Loucy (cell line): ENCODE measurements around the gene PSMB2.

Experiments used
- H2AFZ ChIP-seq: fragments of 200-600 bp; sonication (generic); 2 replicates; pipeline ENCODE4 v1.6.0; 2016; ENCODE audit warnings: antibody characterized with exemption, mild to moderate bottlenecking, low read length, moderate library complexity
- H3F3A ChIP-seq: fragments of 200-600 bp; 2 replicates; pipeline ENCODE4 v1.6.0; 2016; ENCODE audit warnings: antibody characterized with exemption, low read depth, mild to moderate bottlenecking
- H3K27me3 ChIP-seq: fragments of 200-600 bp; sonication (generic); 2 replicates; pipeline ENCODE4 v1.6.1; 2014; ENCODE audit warnings: low read length, mild to moderate bottlenecking; ENCODE audit not compliant: insufficient read depth, poor library complexity, severe bottlenecking
- H3K36me3 ChIP-seq: fragments of 200-600 bp; sonication (generic); 2 replicates; pipeline ENCODE4 v1.6.1; 2016; ENCODE audit warnings: low read length; ENCODE audit not compliant: insufficient read depth
- H3K4me1 ChIP-seq: fragments of 200-600 bp; sonication (generic); 2 replicates; pipeline ENCODE4 v1.5.1; 2014; ENCODE audit warnings: low read length, mild to moderate bottlenecking; ENCODE audit not compliant: insufficient read depth, poor library complexity, severe bottlenecking
- H3K4me2 ChIP-seq: fragments of 200-600 bp; sonication (generic); 2 replicates; pipeline ENCODE4 v1.6.0; 2014; ENCODE audit warnings: antibody characterized with exemption, low read length, low read depth, mild to moderate bottlenecking; ENCODE audit not compliant: poor library complexity, severe bottlenecking
- H3K4me3 ChIP-seq: fragments of 200-600 bp; sonication (generic); 2 replicates; pipeline ENCODE4 v1.5.1; 2014; ENCODE audit warnings: low read length, mild to moderate bottlenecking, mixed read lengths; ENCODE audit not compliant: poor library complexity, severe bottlenecking
- H3K79me2 ChIP-seq: fragments of 200-600 bp; sonication (generic); 2 replicates; pipeline ENCODE4 v1.6.1; 2014; ENCODE audit warnings: low read length; ENCODE audit not compliant: insufficient read depth
- H3K9ac ChIP-seq: fragments of 200-600 bp; sonication (generic); 2 replicates; pipeline ENCODE4 v1.6.0; 2014; ENCODE audit warnings: mild to moderate bottlenecking, low read depth, low read length, moderate library complexity; ENCODE audit not compliant: poor library complexity, severe bottlenecking
- H3K9me2 ChIP-seq: fragments of 200-600 bp; sonication (generic); replicated peaks from 2 replicates; pipeline ENCODE4 v1.6.1; 2016; ENCODE audit warnings: low read depth, low read length, mixed read lengths
- H3K9me3 ChIP-seq: fragments of 200-600 bp; sonication (generic); 2 replicates; pipeline ENCODE4 v1.6.1; 2014; ENCODE audit warnings: mild to moderate bottlenecking, antibody characterized with exemption, low read length, low read depth; ENCODE audit not compliant: insufficient read depth
- H4K20me1 ChIP-seq: fragments of 200-600 bp; sonication (generic); 2 replicates; pipeline ENCODE4 v1.6.0; 2014; ENCODE audit warnings: antibody characterized with exemption, low read length, mild to moderate bottlenecking; ENCODE audit not compliant: insufficient read depth, poor library complexity, severe bottlenecking
- CTCF ChIP-seq: fragments of 200-600 bp; sonication (generic); conservative IDR thresholded peaks from 2 replicates; pipeline ENCODE4 v1.5.1; 2014; ENCODE audit warnings: mild to moderate bottlenecking, antibody characterized with exemption, low read length
- EZH2phosphoT487 ChIP-seq: fragments of 200-600 bp; IDR thresholded peaks from 2 replicates; pipeline ENCODE4 v1.6.1; 2018; ENCODE audit warnings: antibody characterized with exemption, mild to moderate bottlenecking, moderate library complexity, borderline replicate concordance

The PSMB2 gene

GRCh38 chr1:35600593-35600992 lies 40.7 kb downstream of the PSMB2 start:
- Histone ChIP-seq H3K27me3 (no peaks in the 10 kb centered on the region), H3K9me2 (no peaks in the 10 kb centered on the region), H3K9me3 (no peaks in the 10 kb centered on the region), H3K79me2 (no peaks in the 10 kb centered on the region), H3K9ac (no peak overlapping the region), H3K4me3 (no peak overlapping the region), H3K4me2 (no peak overlapping the region), H3F3A (no peaks in the 10 kb centered on the region), H3K36me3 (peaks cover 57% of the 10 kb centered on the region; the same call in 1 of the 2 replicates), H4K20me1 (no peaks in the 10 kb centered on the region), H3K4me1 (no peaks in the 10 kb centered on the region), H2AFZ (no peak overlapping the region)
- no peak for TF ChIP-seq EZH2phosphoT487
- no peak for TF ChIP-seq CTCF

GRCh38 chr1:35599411-35599810 lies 41.9 kb downstream of the PSMB2 start:
- Histone ChIP-seq H3K4me2 (no peak overlapping the region), H2AFZ (no peak overlapping the region), H3K4me1 (no peaks in the 10 kb centered on the region), H3K4me3 (no peak overlapping the region), H3K79me2 (no peaks in the 10 kb centered on the region), H3K9me3 (no peaks in the 10 kb centered on the region), H3F3A (no peaks in the 10 kb centered on the region), H3K9me2 (no peaks in the 10 kb centered on the region), H3K9ac (no peak overlapping the region), H3K36me3 (peaks cover 45% of the 10 kb centered on the region; the same call in 1 of the 2 replicates), H4K20me1 (no peaks in the 10 kb centered on the region), H3K27me3 (no peaks in the 10 kb centered on the region)
- TF ChIP-seq EZH2phosphoT487: no peak
- no peak for TF ChIP-seq CTCF

- Histone ChIP-seq H3K9me2 (no peaks in the 10 kb centered on the region), H3K27me3 (no peaks in the 10 kb centered on the region), H3K79me2 (no peaks in the 10 kb centered on the region), H3K4me1 (no peaks in the 10 kb centered on the region), H2AFZ (no peak overlapping the region), H3K4me2 (no peak overlapping the region), H3K4me3 (no peak overlapping the region), H3K36me3 (peaks cover 40% of the 10 kb centered on the region; the same call in 1 of the 2 replicates), H3K9ac (no peak overlapping the region), H4K20me1 (no peaks in the 10 kb centered on the region), H3F3A (no peaks in the 10 kb centered on the region), H3K9me3 (no peaks in the 10 kb centered on the region)
- TF ChIP-seq EZH2phosphoT487 (no peak), CTCF (no peak)
Observed at GRCh38 chr1:35598895-35599294, 42.4 kb downstream of the PSMB2 start.
